Neural cell (in vitro differentiated cells): ENCODE results near the gene ZBTB48. TPM values are rescaled to one million over a fixed set of nuclear protein-coding genes. Genes with fewer than 3 reads are reported as not detected.

Source experiments
- H2AFZ ChIP-seq: fragments of 200-600, 300-800 bp; sonication (generic), shearing (Covaris generic); 2 replicates; pipeline ENCODE4 v1.6.0; 2014; ENCODE audit warnings: low read depth, mild to moderate bottlenecking, antibody characterized with exemption, low read length, moderate library complexity
- H3F3A ChIP-seq: fragments of 200-600 bp; shearing (Covaris generic); 2 replicates; pipeline ENCODE4 v1.6.1; 2016; ENCODE audit warnings: mild to moderate bottlenecking, moderate library complexity, mixed read lengths, antibody characterized with exemption, low read length; ENCODE audit not compliant: insufficient read depth, poor library complexity, severe bottlenecking
- H3K27ac ChIP-seq: fragments of 200-600, 300-800 bp; sonication (generic), shearing (Covaris generic); 2 replicates; pipeline ENCODE4 v1.5.1; 2014; ENCODE audit warnings: mild to moderate bottlenecking, low read length, moderate library complexity
- H3K27me3 ChIP-seq: fragments of 300-800, 200-600 bp; sonication (generic), shearing (Covaris generic); 2 replicates; pipeline ENCODE4 v1.6.0; 2014; ENCODE audit warnings: mild to moderate bottlenecking, low read depth, low read length, moderate library complexity; ENCODE audit not compliant: insufficient read depth
- H3K36me3 ChIP-seq: fragments of 300-800, 200-600 bp; sonication (generic), shearing (Covaris generic); 2 replicates; pipeline ENCODE4 v1.5.1; 2014; ENCODE audit warnings: mild to moderate bottlenecking, antibody characterized with exemption, low read length, moderate library complexity; ENCODE audit not compliant: insufficient read depth
- H3K4me2 ChIP-seq: fragments of 300-800, 200-600 bp; sonication (generic), shearing (Covaris generic); 2 replicates; pipeline ENCODE4 v1.6.0; 2014; ENCODE audit warnings: mild to moderate bottlenecking, low read length
- H3K4me3 ChIP-seq: fragments of 300-800, 200-600 bp; sonication (generic), shearing (Covaris generic); 2 replicates; pipeline ENCODE4 v1.5.1; 2014; ENCODE audit warnings: mild to moderate bottlenecking, low read length, moderate library complexity
- H3K79me2 ChIP-seq: fragments of 200-600 bp; shearing (Covaris generic); replicated peaks from 2 replicates; pipeline ENCODE4 v1.6.0; 2014; ENCODE audit warnings: mild to moderate bottlenecking, low read length, moderate library complexity; ENCODE audit not compliant: insufficient read depth
- H3K9ac ChIP-seq: fragments of 300-800, 200-600 bp; sonication (generic), shearing (Covaris generic); 2 replicates; pipeline ENCODE4 v1.6.1; 2016; ENCODE audit warnings: mild to moderate bottlenecking, low read length, mixed read lengths
- H3K9me2 ChIP-seq: fragments of 200-600 bp; shearing (Covaris generic); 2 replicates; pipeline ENCODE4 v1.6.1; 2016; ENCODE audit warnings: mild to moderate bottlenecking, low read length, mixed read lengths; ENCODE audit not compliant: insufficient read depth
- H3K9me3 ChIP-seq: fragments of 200-600, 300-800 bp; sonication (generic), shearing (Covaris generic); 2 replicates; pipeline ENCODE4 v1.6.1; 2016; ENCODE audit warnings: mild to moderate bottlenecking, mixed run types, low read length, moderate library complexity, mixed read lengths
- H4K20me1 ChIP-seq: fragments of 200-600 bp; shearing (Covaris generic); 2 replicates; pipeline ENCODE4 v1.6.1; 2016; ENCODE audit warnings: mild to moderate bottlenecking, mixed run types; ENCODE audit not compliant: insufficient read depth
- EP300 ChIP-seq: fragments of 450-650 bp; conservative IDR thresholded peaks from 2 replicates; pipeline ENCODE4 v1.6.1; 2014; ENCODE audit warnings: antibody characterized with exemption, mild to moderate bottlenecking, moderate library complexity; ENCODE audit not compliant: poor library complexity, severe bottlenecking
- EZH2 ChIP-seq: fragments of 200-600, 300-800 bp; shearing (Covaris generic), sonication (generic); IDR thresholded peaks from 2 replicates; pipeline ENCODE4 v1.6.1; 2014; ENCODE audit warnings: antibody characterized with exemption, low read length, borderline replicate concordance, mild to moderate bottlenecking; ENCODE audit not compliant: insufficient read depth, poor library complexity, severe bottlenecking
- MXI1 ChIP-seq: fragments of 450-650 bp; conservative IDR thresholded peaks from 2 replicates; pipeline ENCODE4 v1.6.1; 2014; ENCODE audit warnings: antibody characterized with exemption, mild to moderate bottlenecking; ENCODE audit not compliant: poor library complexity, severe bottlenecking
- POLR2AphosphoS5 ChIP-seq: IDR thresholded peaks from 2 replicates; pipeline ENCODE4 v1.6.1; 2012
- RAD21 ChIP-seq: fragments of 450-650 bp; conservative IDR thresholded peaks from 2 replicates; pipeline ENCODE4 v1.6.1; 2014; ENCODE audit warnings: antibody characterized with exemption, mild to moderate bottlenecking, moderate library complexity
- SMC3 ChIP-seq: fragments of 450-650 bp; conservative IDR thresholded peaks from 2 replicates; pipeline ENCODE4 v1.6.1; 2014; ENCODE audit warnings: antibody characterized with exemption, mild to moderate bottlenecking, moderate library complexity; ENCODE audit not compliant: poor library complexity
- TAF1 ChIP-seq: IDR thresholded peaks from 2 replicates; pipeline ENCODE4 v1.6.1; 2012; ENCODE audit warnings: low read depth
- polyA plus RNA-seq: library from polyadenylated mRNA; depleted of rRNA; stranded (reverse); fragments of >200 nt; gene quantifications from 2 replicates; pipeline ENCODE4 v1.2.3, GENCODE V29; 2014
- TF ChIP-seq, protein P1 (sequence below): IDR thresholded peaks from 2 replicates; pipeline ENCODE4 v1.6.1; 2012; ENCODE audit warnings: borderline replicate concordance
- TF ChIP-seq, protein P2 (sequence below): fragments of 450-650 bp; IDR thresholded peaks from 2 replicates; pipeline ENCODE4 v1.5.1; 2014; ENCODE audit warnings: antibody characterized with exemption, mild to moderate bottlenecking, moderate library complexity; ENCODE audit not compliant: poor library complexity, severe bottlenecking

ZBTB48 gene
- polyA plus RNA-seq, 1 donor from 2014 or later, result 48.2 TPM

DNA sequence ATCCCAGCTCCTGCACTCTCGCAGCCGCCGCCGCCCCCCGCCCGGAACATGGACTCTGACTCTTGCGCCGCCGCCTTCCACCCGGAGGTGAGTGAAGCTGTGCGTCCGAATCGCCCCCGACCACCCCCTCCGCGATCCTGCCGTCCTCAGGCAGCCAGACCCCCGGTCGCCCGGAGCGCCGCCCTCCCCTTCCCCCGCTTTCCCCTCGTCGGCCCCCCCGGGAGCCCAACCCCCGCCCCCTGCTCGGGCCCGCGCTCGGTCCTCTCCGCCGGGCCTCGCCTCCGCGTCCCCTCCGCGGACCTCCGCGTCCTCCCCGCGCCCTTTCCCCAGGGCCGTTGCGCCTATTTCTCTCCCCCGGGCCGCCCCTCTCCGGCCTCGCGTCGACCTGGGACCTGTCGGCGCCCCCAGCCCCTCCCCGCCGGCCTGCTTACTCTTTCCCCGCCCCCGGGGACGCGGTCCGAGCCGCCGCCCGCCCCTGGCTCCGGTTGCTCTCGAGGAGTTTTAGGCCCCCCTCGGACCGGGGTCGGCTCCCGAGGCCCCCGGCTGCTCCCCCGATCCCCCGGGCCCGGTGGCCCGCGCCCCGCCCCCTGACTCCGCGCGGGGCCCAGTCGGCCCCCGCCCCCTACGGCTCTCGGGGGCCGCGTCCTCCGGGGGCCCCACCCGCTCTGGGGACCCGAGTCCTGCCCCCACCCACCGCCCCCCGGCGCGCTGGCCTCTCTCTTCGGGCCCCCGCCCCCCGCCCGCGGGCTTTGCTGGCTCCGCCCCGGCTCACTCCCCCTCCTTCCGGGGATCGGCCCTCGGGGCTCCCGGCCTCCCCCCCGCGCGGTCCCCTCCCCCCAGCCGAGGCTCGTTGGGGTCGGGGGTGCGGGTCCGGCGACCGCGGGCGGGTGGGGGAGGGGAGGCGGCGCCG lies 34.5 kb downstream of the ZBTB48 start:
- Histone ChIP-seq H3K79me2 (peaks cover 19% of the 10 kb centered on the region), H3K9me3 (no peaks in the 10 kb centered on the region), H2AFZ (no peak overlapping the region), H3F3A (no peaks in the 10 kb centered on the region), H3K36me3 (no peaks in the 10 kb centered on the region), H3K27me3 (no peaks in the 10 kb centered on the region), H3K4me2 (no peak overlapping the region), H3K27ac (peak overlapping the region; percentile 56), H3K9ac (peak overlapping the region; percentile 84), H3K9me2 (no peaks in the 10 kb centered on the region), H4K20me1 (peaks cover 8% of the 10 kb centered on the region), H3K4me3 (peak overlapping the region; percentile 75)
- TF ChIP-seq, protein P1, sequence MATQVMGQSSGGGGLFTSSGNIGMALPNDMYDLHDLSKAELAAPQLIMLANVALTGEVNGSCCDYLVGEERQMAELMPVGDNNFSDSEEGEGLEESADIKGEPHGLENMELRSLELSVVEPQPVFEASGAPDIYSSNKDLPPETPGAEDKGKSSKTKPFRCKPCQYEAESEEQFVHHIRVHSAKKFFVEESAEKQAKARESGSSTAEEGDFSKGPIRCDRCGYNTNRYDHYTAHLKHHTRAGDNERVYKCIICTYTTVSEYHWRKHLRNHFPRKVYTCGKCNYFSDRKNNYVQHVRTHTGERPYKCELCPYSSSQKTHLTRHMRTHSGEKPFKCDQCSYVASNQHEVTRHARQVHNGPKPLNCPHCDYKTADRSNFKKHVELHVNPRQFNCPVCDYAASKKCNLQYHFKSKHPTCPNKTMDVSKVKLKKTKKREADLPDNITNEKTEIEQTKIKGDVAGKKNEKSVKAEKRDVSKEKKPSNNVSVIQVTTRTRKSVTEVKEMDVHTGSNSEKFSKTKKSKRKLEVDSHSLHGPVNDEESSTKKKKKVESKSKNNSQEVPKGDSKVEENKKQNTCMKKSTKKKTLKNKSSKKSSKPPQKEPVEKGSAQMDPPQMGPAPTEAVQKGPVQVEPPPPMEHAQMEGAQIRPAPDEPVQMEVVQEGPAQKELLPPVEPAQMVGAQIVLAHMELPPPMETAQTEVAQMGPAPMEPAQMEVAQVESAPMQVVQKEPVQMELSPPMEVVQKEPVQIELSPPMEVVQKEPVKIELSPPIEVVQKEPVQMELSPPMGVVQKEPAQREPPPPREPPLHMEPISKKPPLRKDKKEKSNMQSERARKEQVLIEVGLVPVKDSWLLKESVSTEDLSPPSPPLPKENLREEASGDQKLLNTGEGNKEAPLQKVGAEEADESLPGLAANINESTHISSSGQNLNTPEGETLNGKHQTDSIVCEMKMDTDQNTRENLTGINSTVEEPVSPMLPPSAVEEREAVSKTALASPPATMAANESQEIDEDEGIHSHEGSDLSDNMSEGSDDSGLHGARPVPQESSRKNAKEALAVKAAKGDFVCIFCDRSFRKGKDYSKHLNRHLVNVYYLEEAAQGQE, result no peak
- TF ChIP-seq SMC3 (no peak), EZH2 (no peak), TAF1 (no peak), RAD21 (no peak), EP300 (no peak), MXI1 (no peak), POLR2AphosphoS5 (no peak)
- TF ChIP-seq, protein P2, sequence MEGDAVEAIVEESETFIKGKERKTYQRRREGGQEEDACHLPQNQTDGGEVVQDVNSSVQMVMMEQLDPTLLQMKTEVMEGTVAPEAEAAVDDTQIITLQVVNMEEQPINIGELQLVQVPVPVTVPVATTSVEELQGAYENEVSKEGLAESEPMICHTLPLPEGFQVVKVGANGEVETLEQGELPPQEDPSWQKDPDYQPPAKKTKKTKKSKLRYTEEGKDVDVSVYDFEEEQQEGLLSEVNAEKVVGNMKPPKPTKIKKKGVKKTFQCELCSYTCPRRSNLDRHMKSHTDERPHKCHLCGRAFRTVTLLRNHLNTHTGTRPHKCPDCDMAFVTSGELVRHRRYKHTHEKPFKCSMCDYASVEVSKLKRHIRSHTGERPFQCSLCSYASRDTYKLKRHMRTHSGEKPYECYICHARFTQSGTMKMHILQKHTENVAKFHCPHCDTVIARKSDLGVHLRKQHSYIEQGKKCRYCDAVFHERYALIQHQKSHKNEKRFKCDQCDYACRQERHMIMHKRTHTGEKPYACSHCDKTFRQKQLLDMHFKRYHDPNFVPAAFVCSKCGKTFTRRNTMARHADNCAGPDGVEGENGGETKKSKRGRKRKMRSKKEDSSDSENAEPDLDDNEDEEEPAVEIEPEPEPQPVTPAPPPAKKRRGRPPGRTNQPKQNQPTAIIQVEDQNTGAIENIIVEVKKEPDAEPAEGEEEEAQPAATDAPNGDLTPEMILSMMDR, result no peak

DNA sequence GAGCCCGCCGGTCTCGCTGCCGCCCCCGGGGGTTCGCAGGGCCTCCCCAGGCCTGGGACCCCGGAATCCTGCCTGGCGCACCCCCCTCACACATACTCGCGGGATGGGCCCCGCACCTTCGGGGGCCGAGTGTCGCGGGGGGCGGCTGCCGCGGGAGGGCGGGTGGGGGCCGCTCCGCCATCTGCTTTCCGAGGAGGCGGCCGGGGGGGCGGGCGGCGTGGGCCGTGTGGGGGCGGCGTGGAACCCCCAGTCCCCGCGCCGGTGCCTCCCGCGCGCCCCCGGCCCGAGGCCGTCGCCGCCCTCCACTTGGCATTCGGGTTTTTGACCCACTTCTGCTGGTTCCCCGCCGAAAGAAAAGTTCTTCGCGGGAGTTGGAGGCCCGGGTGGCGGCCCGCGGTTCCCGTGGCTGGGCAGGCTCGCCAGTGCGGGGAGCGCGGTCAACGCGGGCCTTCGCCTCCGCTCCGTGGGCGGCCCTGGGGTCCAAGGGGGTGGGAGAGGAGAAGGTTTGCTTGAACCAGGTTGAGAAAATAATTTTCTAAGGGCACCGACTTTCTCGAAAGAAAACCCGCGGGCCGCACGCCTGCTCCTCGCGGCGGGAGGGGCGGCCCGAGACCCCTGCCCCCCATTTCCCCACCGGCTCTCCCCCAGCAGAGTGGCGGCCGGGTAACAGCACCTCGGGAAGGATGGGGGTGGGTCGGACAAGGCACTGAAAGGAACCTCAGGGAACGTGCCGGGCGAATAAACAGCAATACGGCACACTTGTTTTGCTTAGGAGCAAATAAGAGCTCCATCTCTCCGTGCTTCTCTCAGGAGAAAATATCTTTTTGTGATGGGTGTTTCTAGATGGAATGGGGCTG lies 35.4 kb downstream of the ZBTB48 start:
- Histone ChIP-seq H3K27me3 (no peaks in the 10 kb centered on the region), H3F3A (no peaks in the 10 kb centered on the region), H3K9me3 (no peaks in the 10 kb centered on the region), H3K4me2 (peak overlapping the region; percentile 15), H4K20me1 (peaks cover 8% of the 10 kb centered on the region), H3K9ac (peak overlapping the region; percentile 84), H2AFZ (no peak overlapping the region), H3K9me2 (no peaks in the 10 kb centered on the region), H3K4me3 (peak overlapping the region; percentile 75), H3K36me3 (no peaks in the 10 kb centered on the region), H3K27ac (no peak overlapping the region), H3K79me2 (peaks cover 19% of the 10 kb centered on the region)
- TF ChIP-seq TAF1, result no peak
- no peak for TF ChIP-seq MXI1
- TF ChIP-seq SMC3, result no peak
- no peak for TF ChIP-seq EP300
